Activated T-cell treated with anti-CD3 and anti-CD28 coated beads for 4 hours (primary cell): Measurements from ENCODE around the gene MLF2.
"Not testable (repeated sequence)": the region's sequence is repeated elsewhere in the genome, so short reads cannot be mapped to it uniquely, and the experiment has no call there.

Experiments used
- DNase-seq: peaks from one replicate; pipeline ENCODE4 v3.0.0-alpha.2; 2020

MLF2 gene

GRCh38 chr12:6764011-6764828 is 11.3 kb upstream of the MLF2 start:
- no peak for DNase-seq

- DNase-seq, result no peak
Observed at GRCh38 chr12:6763380-6763779, 10.4 kb upstream of the MLF2 start.

- no peak for DNase-seq
Observed at GRCh38 chr12:6759741-6760140, 6.8 kb upstream of the MLF2 start.

- no peak for DNase-seq
Observed at GRCh38 chr12:6758506-6759095, 5.7 kb upstream of the MLF2 start.

- no peak for DNase-seq
Observed at GRCh38 chr12:6757028-6757690, 4.2 kb upstream of the MLF2 start.

GRCh38 chr12:6754411-6754810 is 1.5 kb upstream of the MLF2 start:
- no peak for DNase-seq

- DNase-seq, result no peak
Observed at GRCh38 chr12:6753772-6754356, 923 bp upstream of the MLF2 start.

GRCh38 chr12:6752167-6752920 is 597 bp downstream of the MLF2 start:
- DNase-seq, result no peak

GRCh38 chr12:6751767-6752166 is 1.2 kb downstream of the MLF2 start:
- no peak for DNase-seq

- DNase-seq, result no peak
Observed at GRCh38 chr12:6750506-6750905, 2.4 kb downstream of the MLF2 start.

GRCh38 chr12:6748761-6749160 is 4.2 kb downstream of the MLF2 start:
- DNase-seq, result no peak

GRCh38 chr12:6747216-6747615 is 5.7 kb downstream of the MLF2 start:
- DNase-seq, result no peak

GRCh38 chr12:6745741-6746525 is 7.0 kb downstream of the MLF2 start:
- no peak for DNase-seq

GRCh38 chr12:6743300-6743699 is 9.6 kb downstream of the MLF2 start:
- not testable (repeated sequence) for DNase-seq

GRCh38 chr12:6742834-6743233 is 10.1 kb downstream of the MLF2 start:
- DNase-seq, result no peak

GRCh38 chr12:6742080-6742479 is 10.9 kb downstream of the MLF2 start:
- DNase-seq, result not testable (repeated sequence)

GRCh38 chr12:6736754-6737153 is 16.2 kb downstream of the MLF2 start:
- DNase-seq, result no peak

- DNase-seq, result no peak
Observed at GRCh38 chr12:6735448-6736191, 17.3 kb downstream of the MLF2 start.

- no peak for DNase-seq
Observed at GRCh38 chr12:6734506-6735387, 18.2 kb downstream of the MLF2 start.

- no peak for DNase-seq
Observed at GRCh38 chr12:6730169-6730568, 22.8 kb downstream of the MLF2 start.
